RWPE2 (cell line): ENCODE data around the gene PGK2.

ENCODE experiments used
- ATAC-seq: fragments of 200-7000 bp; cut with Tn5 transposase; 3 replicates; pipeline ENCODE4 v1.9.1; 2021; ENCODE audit warnings: low read depth
- DNase-seq: peaks from one replicate; pipeline ENCODE4 v3.0.0-alpha.2; 2020; ENCODE audit warnings: low spot score
- H3K27ac ChIP-seq: fragments of 450-650 bp; 2 replicates; pipeline ENCODE4 v1.5.1; 2017; ENCODE audit warnings: mild to moderate bottlenecking; ENCODE audit not compliant: poor library complexity, severe bottlenecking
- H3K27me3 ChIP-seq: fragments of 250-450 bp; sonication (Bioruptor Pico); 2 replicates; pipeline ENCODE4 v1.5.1; 2021; ENCODE audit warnings: mild to moderate bottlenecking, moderate library complexity; ENCODE audit not compliant: insufficient read depth, poor library complexity, severe bottlenecking
- H3K36me3 ChIP-seq: fragments of 250-450 bp; sonication (Bioruptor Pico); 2 replicates; pipeline ENCODE4 v1.5.1; 2020; ENCODE audit warnings: low read depth, mild to moderate bottlenecking, moderate library complexity
- H3K4me1 ChIP-seq: fragments of 250-450 bp; sonication (Bioruptor Pico); 2 replicates; pipeline ENCODE4 v1.5.1; 2021; ENCODE audit warnings: mild to moderate bottlenecking, moderate library complexity; ENCODE audit not compliant: insufficient read depth, poor library complexity, severe bottlenecking
- H3K4me3 ChIP-seq: fragments of 250-450 bp; sonication (Bioruptor Pico); 2 replicates; pipeline ENCODE4 v1.5.1; 2021; ENCODE audit warnings: mild to moderate bottlenecking, moderate library complexity; ENCODE audit not compliant: severe bottlenecking
- H3K9me3 ChIP-seq: fragments of 250-450 bp; sonication (Bioruptor Pico); 2 replicates; pipeline ENCODE4 v1.5.1; 2021; ENCODE audit warnings: mild to moderate bottlenecking, moderate library complexity; ENCODE audit not compliant: severe bottlenecking
- CTCF ChIP-seq: fragments of 450-650 bp; IDR thresholded peaks from one replicate; pipeline ENCODE4 v1.5.1; 2017; ENCODE audit warnings: mild to moderate bottlenecking, moderate library complexity; ENCODE audit not compliant: poor library complexity, severe bottlenecking

PGK2 gene

DNA sequence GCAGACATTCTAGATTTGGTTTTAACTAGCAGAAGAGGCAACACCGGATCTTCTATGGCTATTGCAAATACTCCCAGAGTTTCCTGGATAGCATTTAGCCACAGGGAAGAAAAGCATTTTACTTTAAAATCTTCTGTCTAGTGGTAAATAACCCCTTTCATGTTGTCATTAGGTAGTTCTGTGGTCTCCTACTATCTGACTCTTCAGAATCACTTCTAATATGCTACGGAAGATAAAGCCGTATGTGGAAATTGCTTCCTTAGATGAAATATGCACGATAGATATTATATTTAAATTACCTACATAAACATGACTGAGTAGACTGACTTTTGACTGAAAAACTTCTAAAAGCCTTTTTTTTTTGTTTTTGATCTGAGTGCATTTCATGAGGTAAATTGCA is 43.7 kb downstream of the PGK2 start:
- peaks cover 2% of the 10 kb centered on the region for H3K4me1 ChIP-seq
- H3K27ac ChIP-seq, result no peak overlapping the region
- H3K36me3 ChIP-seq, result no peaks in the 10 kb centered on the region
- TF ChIP-seq CTCF, result no peak
- H3K27me3 ChIP-seq, result no peaks in the 10 kb centered on the region
- H3K9me3 ChIP-seq, result no peaks in the 10 kb centered on the region
- ATAC-seq, result no peak
- H3K4me3 ChIP-seq, result no peak overlapping the region
- no peak for DNase-seq

DNA sequence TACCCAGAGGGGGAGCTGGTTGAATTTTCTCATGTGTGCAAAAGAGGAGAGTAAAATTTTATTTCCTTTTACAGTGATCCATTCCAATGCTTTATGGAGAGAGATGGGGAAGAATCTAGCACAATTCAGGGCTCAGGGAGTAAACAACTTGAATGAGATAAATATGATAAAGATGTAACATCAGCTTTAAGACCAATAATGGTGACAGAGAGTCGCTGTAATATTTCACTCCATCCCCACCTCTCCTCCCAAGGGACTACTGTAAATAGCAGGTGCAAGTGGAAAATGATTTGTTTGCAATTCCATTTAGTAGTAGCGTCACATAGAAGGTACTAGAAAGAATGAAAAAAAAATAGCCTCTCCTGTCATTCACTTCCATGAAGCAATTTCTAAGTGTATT is 47.7 kb downstream of the PGK2 start:
- no peak for TF ChIP-seq CTCF
- no peak overlapping the region for H3K4me3 ChIP-seq
- ATAC-seq (no peak), DNase-seq (no peak)
- no peaks in the 10 kb centered on the region for H3K9me3 ChIP-seq
- no peak overlapping the region for H3K27ac ChIP-seq
- peaks cover under 1% of the 10 kb centered on the region for H3K4me1 ChIP-seq
- no peaks in the 10 kb centered on the region for H3K36me3 ChIP-seq
- H3K27me3 ChIP-seq, result no peaks in the 10 kb centered on the region

DNA sequence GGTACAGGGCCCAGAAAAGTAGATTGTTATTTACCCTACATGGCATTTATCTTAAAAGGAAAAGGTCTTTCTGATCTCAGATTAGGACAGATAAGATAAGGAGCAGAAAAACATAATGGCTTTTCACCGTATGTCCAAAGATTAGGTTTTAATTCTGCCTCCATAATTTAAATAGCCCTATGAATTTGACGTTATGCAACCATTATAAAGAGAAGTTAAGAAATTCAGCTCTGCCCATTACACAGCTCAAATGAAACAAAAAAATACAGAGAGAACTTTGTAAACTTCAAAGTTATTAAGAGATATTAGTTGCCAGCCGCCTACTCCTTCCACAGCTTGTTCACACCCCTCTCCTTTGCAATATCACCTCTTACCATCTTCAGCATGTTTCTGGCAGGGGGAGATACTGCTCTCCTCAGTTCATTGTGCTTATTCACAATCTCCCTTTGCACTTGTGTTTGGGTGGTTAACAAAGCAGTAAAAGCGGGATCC is 51.0 kb downstream of the PGK2 start:
- Histone ChIP-seq H3K27ac (no peak overlapping the region), H3K9me3 (no peaks in the 10 kb centered on the region), H3K4me3 (no peak overlapping the region), H3K4me1 (no peaks in the 10 kb centered on the region), H3K27me3 (peaks cover 5% of the 10 kb centered on the region), H3K36me3 (no peaks in the 10 kb centered on the region)
- DNase-seq (no peak), ATAC-seq (no peak)
- TF ChIP-seq CTCF, result no peak
